GM03348 (cell line): Measurements from ENCODE around the gene CCDC28A.

Source experiments
- DNase-seq: peaks from one replicate; pipeline ENCODE4 v3.0.0; 2012; ENCODE audit warnings: low spot score

Gene CCDC28A

DNA sequence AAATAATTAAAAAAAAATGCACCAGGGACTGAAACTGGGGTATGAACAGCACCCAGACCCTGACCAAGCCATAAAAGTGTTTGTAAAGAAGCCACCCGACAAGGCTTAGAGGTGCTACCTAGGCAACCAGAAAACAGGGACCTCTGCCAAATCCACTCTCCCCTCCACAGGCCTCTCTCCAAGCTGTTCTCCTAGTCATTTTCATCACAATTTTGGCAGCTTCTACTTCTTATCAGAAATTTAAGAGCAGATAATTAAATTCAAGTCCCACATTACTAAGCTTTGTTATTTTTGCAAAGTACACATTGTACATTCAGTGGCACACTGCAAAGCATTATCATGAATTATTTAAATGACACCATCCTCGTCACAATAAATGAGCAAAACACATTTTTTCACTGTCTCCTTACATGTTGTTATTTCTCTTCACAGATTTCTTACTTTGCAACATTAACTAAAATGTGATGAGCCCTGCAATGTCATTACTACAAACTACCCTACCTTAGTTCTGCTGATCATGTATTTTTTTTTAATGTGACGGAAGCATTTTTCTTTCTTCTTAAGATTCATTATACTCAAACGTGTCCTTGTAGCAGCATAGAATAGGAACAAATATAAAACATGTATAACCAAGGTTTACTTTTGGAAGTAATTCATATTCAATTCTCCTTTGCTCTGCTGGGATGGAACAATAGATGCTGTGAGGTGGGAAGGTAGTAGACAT lies 60.4 kb downstream of the CCDC28A start:
- DNase-seq, result no peak

DNA sequence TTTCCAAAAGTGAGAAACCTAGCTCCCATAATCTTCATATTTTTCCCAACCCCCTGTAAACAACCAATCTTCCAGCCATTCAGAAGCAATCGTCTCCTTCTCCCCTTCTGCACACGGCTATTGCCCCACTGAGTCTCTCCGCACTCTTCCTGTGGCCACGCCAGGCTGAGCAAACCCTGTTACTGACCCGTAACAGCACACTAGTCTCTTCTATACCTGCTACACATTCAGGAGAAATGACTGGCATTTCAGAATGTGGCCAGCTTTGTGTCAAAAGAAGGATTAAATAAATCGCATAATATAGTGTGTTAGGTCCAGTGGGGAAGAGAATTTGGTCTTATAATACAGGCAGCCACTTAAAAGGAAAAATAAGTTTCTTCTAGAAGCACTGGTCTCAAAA lies 63.7 kb downstream of the CCDC28A start:
- no peak for DNase-seq
